Measurements from ENCODE around the gene SMARCAL1.

GRCh38 chr2:216408426-216409290 lies 3.6 kb upstream of the SMARCAL1 start:
- no peak for TF ChIP-seq NR3C1 (CRISPR knock-in tag; conservative IDR thresholded peaks at IDR 0.05; ENCODE audit: low read depth)
- TF ChIP-seq CTCF (IDR thresholded peaks at IDR 0.05) = no peak
- TF ChIP-seq FOXP4 (CRISPR knock-in tag; IDR thresholded peaks at IDR 0.05) = no peak
- no peak for TF ChIP-seq ZBTB43 (CRISPR knock-in tag; IDR thresholded peaks at IDR 0.05)
- TF ChIP-seq, protein P1, sequence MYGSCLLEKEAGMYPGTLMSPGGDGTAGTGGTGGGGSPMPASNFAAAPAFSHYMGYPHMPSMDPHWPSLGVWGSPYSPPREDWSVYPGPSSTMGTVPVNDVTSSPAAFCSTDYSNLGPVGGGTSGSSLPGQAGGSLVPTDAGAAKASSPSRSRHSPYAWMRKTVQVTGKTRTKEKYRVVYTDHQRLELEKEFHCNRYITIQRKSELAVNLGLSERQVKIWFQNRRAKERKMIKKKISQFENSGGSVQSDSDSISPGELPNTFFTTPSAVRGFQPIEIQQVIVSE (CRISPR knock-in tag; IDR thresholded peaks at IDR 0.05; ENCODE audit: borderline replicate concordance) = no peak
- TF ChIP-seq, protein P2, sequence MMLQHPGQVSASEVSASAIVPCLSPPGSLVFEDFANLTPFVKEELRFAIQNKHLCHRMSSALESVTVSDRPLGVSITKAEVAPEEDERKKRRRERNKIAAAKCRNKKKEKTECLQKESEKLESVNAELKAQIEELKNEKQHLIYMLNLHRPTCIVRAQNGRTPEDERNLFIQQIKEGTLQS (CRISPR knock-in tag; conservative IDR thresholded peaks at IDR 0.05) = no peak
- TF ChIP-seq FOXJ3 (CRISPR knock-in tag; IDR thresholded peaks at IDR 0.05; ENCODE audit: borderline replicate concordance) = no peak
- no peak for TF ChIP-seq NR2C2 (CRISPR knock-in tag; IDR thresholded peaks at IDR 0.05)
- TF ChIP-seq SP1 (CRISPR knock-in tag; conservative IDR thresholded peaks at IDR 0.05) = no peak
- TF ChIP-seq SMAD4 (CRISPR knock-in tag; IDR thresholded peaks at IDR 0.05) = no peak
